K562 (cell line): ENCODE measurements around the gene MVP. TPM values are rescaled to one million over a fixed set of nuclear protein-coding genes. Genes with fewer than 3 reads are reported as not detected.
A peak's percentile ranks its signal among the peaks of the same experiment; 100 is the strongest.

Experiments
- AFF1 ChIP-seq, 2 experiments: fragments of 450-650 bp; IDR thresholded peaks; 2 replicates each; pipeline ENCODE4 v1.6.1; 2018; ENCODE audit warnings: mild to moderate bottlenecking in 2 of 2, low read depth in 1 of 2; ENCODE audit not compliant: partially characterized antibody in 2 of 2
- E2F6 ChIP-seq, 2 experiments: IDR thresholded peaks; 2 replicates each; pipeline ENCODE4 v1.6.1; 2011; ENCODE audit warnings: borderline replicate concordance in 1 of 2, control low read depth in 1 of 2, low read depth in 1 of 2, low read length in 1 of 2, mild to moderate bottlenecking in 1 of 2, mixed read lengths in 1 of 2, moderate library complexity in 1 of 2; ENCODE audit not compliant: insufficient read depth in 1 of 2, insufficient read length in 1 of 2, poor library complexity in 1 of 2, severe bottlenecking in 1 of 2; ENCODE audit errors: extremely low read depth in 1 of 2
- HDAC1 ChIP-seq, 2 experiments: fragments of 450-650 bp; IDR thresholded peaks; 2 replicates each; pipeline ENCODE4 v1.6.1; 2016 to 2017; ENCODE audit warnings: inconsistent platforms in 1 of 2, mild to moderate bottlenecking in 1 of 2, moderate library complexity in 1 of 2
- HOMEZ ChIP-seq: fragments of 250-450 bp; sonication (Bioruptor Pico); IDR thresholded peaks from 2 replicates; pipeline ENCODE4 v1.4.0; 2020; ENCODE audit warnings: mild to moderate bottlenecking, moderate library complexity
- MAX ChIP-seq: sonication (generic); formaldehyde crosslinking; IDR thresholded peaks from 2 replicates; pipeline ENCODE4 v1.9.0; 2022; ENCODE audit warnings: mild to moderate bottlenecking, missing genetic modification reagents
- RAD51 ChIP-seq: fragments of 450-650 bp; IDR thresholded peaks from 2 replicates; pipeline ENCODE4 v1.7.1; 2016; ENCODE audit warnings: low read depth, mild to moderate bottlenecking, borderline replicate concordance
- SUPT5H ChIP-seq: fragments of 450-650 bp; IDR thresholded peaks from 2 replicates; pipeline ENCODE4 v1.6.1; 2016
- THRAP3 ChIP-seq: fragments of 450-650 bp; IDR thresholded peaks from 2 replicates; pipeline ENCODE4 v1.6.1; 2016; ENCODE audit warnings: mild to moderate bottlenecking, inconsistent platforms, borderline replicate concordance
- USF2 ChIP-seq: sonication (generic); formaldehyde crosslinking; IDR thresholded peaks from 2 replicates; pipeline ENCODE4 v1.5.0; 2020; ENCODE audit warnings: missing genetic modification reagents
- ZNF316 ChIP-seq: fragments of 450-650 bp; IDR thresholded peaks from 2 replicates; pipeline ENCODE4 v1.6.1; 2016
- polyA plus RNA-seq, 8 experiments: library from polyadenylated mRNA; depleted of rRNA in 4 of 8; stranded (reverse) in 5 of 8; unstranded in 3 of 8; fragments of >200 nt; fragmentation: Nextera tagmentation in 2 of 8; fragmentation: Illumina TruSeq in 1 of 8; extraction: Ambion mirVana in 2 of 8; extraction: Trizol in 1 of 8; gene quantifications; 2 replicates each; pipeline versions ENCODE4 v1.2.1 to v1.2.3, GENCODE V29; 2011 to 2014; ENCODE audit warnings: inconsistent platforms in 1 of 8, missing spikeins in 1 of 8
- total RNA-seq, 7 experiments: library from RNA; depleted of rRNA in 6 of 7; stranded (reverse); fragments of >200 nt in 6 of 7; fragmentation: Illumina TruSeq in 2 of 7; extraction: Trizol in 2 of 7; gene quantifications; 2 replicates each; pipeline versions ENCODE4 v1.2.1 to v1.2.3, GENCODE V29; 2011 to 2021; ENCODE audit warnings: low replicate concordance in 1 of 7
- TF ChIP-seq, protein P1 (sequence below): fragments of 450-650 bp; formaldehyde crosslinking; IDR thresholded peaks from 2 replicates; pipeline ENCODE4 v1.4.0; 2020; ENCODE audit warnings: mild to moderate bottlenecking, mixed read lengths
- TF ChIP-seq, protein P2 (sequence below): sonication (generic); formaldehyde crosslinking; IDR thresholded peaks from 2 replicates; pipeline ENCODE4 v1.8.0; 2022; ENCODE audit warnings: mild to moderate bottlenecking, low read depth, missing genetic modification reagents

Gene MVP
- total and polyA plus RNA-seq, 9 of the 15 experiments (the other 6 are each of a cell fraction or from before 2014, with no cell fraction given) = 0.39 to 1.9 (median 0.76) TPM; not detected in 2

GRCh38 chr16:29808219-29808900 lies 11.9 kb upstream of the MVP start (continued):
- TF ChIP-seq THRAP3 (0 out of 2 replicates have a peak, but pooled peaks have one; percentile 58), SUPT5H (0 out of 2 replicates have a peak, but pooled peaks have one; percentile 21), USF2 (CRISPR knock-in tag) (peak; percentile 49; the same call in 1 of the 2 replicates), E2F6 (IDR thresholded peaks at IDR 0.05; ENCODE audit: borderline replicate concordance in 1 of 2, extremely low read depth in 1 of 2, insufficient read depth in 1 of 2, insufficient read length in 1 of 2, low read depth in 1 of 2, low read length in 1 of 2, poor library complexity in 1 of 2, severe bottlenecking in 1 of 2) (peak in 1 of 2 experiments; percentile 73), ZNF316 (peak; percentile 83), AFF1 (IDR thresholded peaks at IDR 0.05; ENCODE audit: low read depth in 1 of 2, partially characterized antibody in 2 of 2) (peak in 1 of 2 experiments; percentile 12), HOMEZ (no peak), HDAC1 (IDR thresholded peaks at IDR 0.05) (no peak), MAX (CRISPR knock-in tag) (0 out of 2 replicates have a peak, but pooled peaks have one; percentile 50), RAD51 (peak; percentile 47; the same call in 1 of the 2 replicates)
- TF ChIP-seq, protein P1, sequence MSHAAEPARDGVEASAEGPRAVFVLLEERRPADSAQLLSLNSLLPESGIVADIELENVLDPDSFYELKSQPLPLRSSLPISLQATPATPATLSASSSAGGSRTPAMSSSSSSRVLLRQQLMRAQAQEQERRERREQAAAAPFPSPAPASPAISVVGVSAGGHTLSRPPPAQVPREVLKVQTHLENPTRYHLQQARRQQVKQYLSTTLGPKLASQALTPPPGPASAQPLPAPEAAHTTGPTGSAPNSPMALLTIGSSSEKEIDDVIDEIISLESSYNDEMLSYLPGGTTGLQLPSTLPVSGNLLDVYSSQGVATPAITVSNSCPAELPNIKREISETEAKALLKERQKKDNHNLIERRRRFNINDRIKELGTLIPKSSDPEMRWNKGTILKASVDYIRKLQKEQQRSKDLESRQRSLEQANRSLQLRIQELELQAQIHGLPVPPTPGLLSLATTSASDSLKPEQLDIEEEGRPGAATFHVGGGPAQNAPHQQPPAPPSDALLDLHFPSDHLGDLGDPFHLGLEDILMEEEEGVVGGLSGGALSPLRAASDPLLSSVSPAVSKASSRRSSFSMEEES (CRISPR knock-in tag) = 0 out of 2 replicates have a peak, but pooled peaks have one; percentile 6
- TF ChIP-seq, protein P2, sequence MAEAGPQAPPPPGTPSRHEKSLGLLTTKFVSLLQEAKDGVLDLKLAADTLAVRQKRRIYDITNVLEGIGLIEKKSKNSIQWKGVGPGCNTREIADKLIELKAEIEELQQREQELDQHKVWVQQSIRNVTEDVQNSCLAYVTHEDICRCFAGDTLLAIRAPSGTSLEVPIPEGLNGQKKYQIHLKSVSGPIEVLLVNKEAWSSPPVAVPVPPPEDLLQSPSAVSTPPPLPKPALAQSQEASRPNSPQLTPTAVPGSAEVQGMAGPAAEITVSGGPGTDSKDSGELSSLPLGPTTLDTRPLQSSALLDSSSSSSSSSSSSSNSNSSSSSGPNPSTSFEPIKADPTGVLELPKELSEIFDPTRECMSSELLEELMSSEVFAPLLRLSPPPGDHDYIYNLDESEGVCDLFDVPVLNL (CRISPR knock-in tag) = 0 out of 2 replicates have a peak, but pooled peaks have one; percentile 18
